GM23338 (cell line): Measurements from ENCODE around the gene GPC6. TPM values are rescaled to one million over a fixed set of nuclear protein-coding genes. Genes with fewer than 3 reads are reported as not detected.

Experiments used
- ATAC-seq: fragments of 200-7000 bp; cut with Tn5 transposase; 3 replicates; pipeline ENCODE4 v1.9.1; 2020
- DNase-seq: peaks from one replicate; pipeline ENCODE4 v3.0.0-alpha.2; 2015; ENCODE audit warnings: low spot score
- H2AFZ ChIP-seq: fragments of 200-600 bp; sonication (generic); 2 replicates; pipeline ENCODE4 v1.8.0; 2016; ENCODE audit warnings: antibody characterized with exemption, mild to moderate bottlenecking, moderate library complexity
- H3F3A ChIP-seq: fragments of 200-600 bp; sonication (generic); replicated peaks from 2 replicates; pipeline ENCODE4 v1.8.0; 2017; ENCODE audit warnings: antibody characterized with exemption, mixed run types, low read depth
- H3K27ac ChIP-seq: fragments of 200-600 bp; sonication (generic); 2 replicates; pipeline ENCODE4 v1.6.1; 2016; ENCODE audit warnings: low read depth
- H3K27me3 ChIP-seq: fragments of 200-600 bp; sonication (generic); 2 replicates; pipeline ENCODE4 v1.8.0; 2016; ENCODE audit warnings: mild to moderate bottlenecking, mixed run types, moderate library complexity; ENCODE audit not compliant: insufficient read depth
- H3K36me3 ChIP-seq: fragments of 200-600 bp; sonication (generic); 2 replicates; pipeline ENCODE4 v1.8.0; 2016; ENCODE audit warnings: mild to moderate bottlenecking; ENCODE audit not compliant: insufficient read depth
- H3K4me1 ChIP-seq: fragments of 200-600 bp; sonication (generic); 2 replicates; pipeline ENCODE4 v1.8.0; 2016; ENCODE audit warnings: mild to moderate bottlenecking, moderate library complexity; ENCODE audit not compliant: insufficient read depth
- H3K4me2 ChIP-seq: fragments of 200-600 bp; sonication (generic); 2 replicates; pipeline ENCODE4 v1.7.1; 2017; ENCODE audit warnings: mixed run types
- H3K4me3 ChIP-seq: fragments of 200-600 bp; sonication (generic); 2 replicates; pipeline ENCODE4 v1.6.1; 2016; ENCODE audit warnings: mixed run types
- H3K79me2 ChIP-seq: fragments of 200-600 bp; sonication (generic); replicated peaks from 2 replicates; pipeline ENCODE4 v1.8.0; 2017; ENCODE audit warnings: mild to moderate bottlenecking; ENCODE audit not compliant: insufficient read depth
- H3K9me2 ChIP-seq: fragments of 200-600 bp; sonication (generic); 2 replicates; pipeline ENCODE4 v1.8.0; 2017; ENCODE audit not compliant: insufficient read depth
- H4K20me1 ChIP-seq: fragments of 200-600 bp; sonication (generic); replicated peaks from 2 replicates; pipeline ENCODE4 v1.8.0; 2017; ENCODE audit warnings: mild to moderate bottlenecking; ENCODE audit not compliant: insufficient read depth
- H3K27ac Mint-ChIP-seq: 2 replicates; pipeline ENCODE4 v1.8.0; 2020; ENCODE audit warnings: inconsistent platforms, mild to moderate bottlenecking, moderate library complexity, mixed read lengths
- H3K27me3 Mint-ChIP-seq: 3 replicates; pipeline ENCODE4 v1.8.0; 2022; ENCODE audit warnings: low read depth, mild to moderate bottlenecking, moderate library complexity, mixed read lengths, inconsistent platforms; ENCODE audit not compliant: insufficient read depth, poor library complexity
- H3K36me3 Mint-ChIP-seq: 3 replicates; pipeline ENCODE4 v1.8.0; 2021; ENCODE audit warnings: low read depth, mild to moderate bottlenecking, inconsistent platforms, moderate library complexity, mixed read lengths
- H3K4me1 Mint-ChIP-seq: 3 replicates; pipeline ENCODE4 v1.8.0; 2020; ENCODE audit warnings: mild to moderate bottlenecking, inconsistent platforms, mixed read lengths
- H3K4me3 Mint-ChIP-seq: 3 replicates; pipeline ENCODE4 v1.8.0; 2021; ENCODE audit warnings: moderate library complexity, mild to moderate bottlenecking, inconsistent platforms, mixed read lengths
- H3K9me3 Mint-ChIP-seq: 3 replicates; pipeline ENCODE4 v1.8.0; 2020; ENCODE audit warnings: moderate library complexity, mild to moderate bottlenecking, inconsistent platforms, mixed read lengths
- CREB1 ChIP-seq: fragments of 250-450 bp; sonication (Bioruptor Pico); IDR thresholded peaks from 2 replicates; pipeline ENCODE4 v1.5.0; 2020; ENCODE audit warnings: low read depth, mild to moderate bottlenecking, moderate library complexity
- EZH2 ChIP-seq: fragments of 200-600 bp; sonication (generic); IDR thresholded peaks from one replicate; pipeline ENCODE4 v1.8.0; 2017; ENCODE audit warnings: antibody characterized with exemption, mild to moderate bottlenecking, low read depth; ENCODE audit not compliant: unreplicated experiment
- EZH2phosphoT487 ChIP-seq: fragments of 200-600 bp; sonication (generic); IDR thresholded peaks from one replicate; pipeline ENCODE4 v1.8.1; 2018; ENCODE audit warnings: antibody characterized with exemption; ENCODE audit not compliant: unreplicated experiment
- JUNB ChIP-seq: IDR thresholded peaks from one replicate; pipeline ENCODE4 v1.6.1; 2016; ENCODE audit warnings: antibody characterized with exemption; ENCODE audit not compliant: unreplicated experiment
- NANOG ChIP-seq: IDR thresholded peaks from 2 replicates; pipeline ENCODE4 v1.6.1; 2016; ENCODE audit warnings: antibody characterized with exemption, borderline replicate concordance
- POLR2AphosphoS5 ChIP-seq: IDR thresholded peaks from 2 replicates; pipeline ENCODE4 v1.6.1; 2016; ENCODE audit warnings: antibody characterized with exemption, low read depth
- STAT1 ChIP-seq: IDR thresholded peaks from one replicate; pipeline ENCODE4 v1.6.1; 2016; ENCODE audit warnings: antibody characterized with exemption; ENCODE audit not compliant: unreplicated experiment
- ZNF114 ChIP-seq: fragments of 250-450 bp; sonication (Bioruptor Pico); IDR thresholded peaks from 2 replicates; pipeline ENCODE4 v1.5.0; 2020; ENCODE audit warnings: mild to moderate bottlenecking, moderate library complexity
- ZNF331 ChIP-seq: fragments of 250-450 bp; sonication (Bioruptor Pico); IDR thresholded peaks from 2 replicates; pipeline ENCODE4 v1.5.0; 2020; ENCODE audit warnings: low read depth, mild to moderate bottlenecking, moderate library complexity
- polyA plus RNA-seq: library from polyadenylated mRNA; unstranded; fragments of >200 nt; fragmentation: Nextera tagmentation; extraction: Ambion mirVana; gene quantifications from 2 replicates; pipeline ENCODE4 v1.2.1, GENCODE V29; 2016
- total RNA-seq: library from RNA; depleted of rRNA; stranded (reverse); fragments of >200 nt; shearing (Covaris generic); gene quantifications from 2 replicates; pipeline ENCODE4 v1.2.3, GENCODE V29; 2014
- TF ChIP-seq, protein P1 (sequence below): fragments of 250-450 bp; sonication (Bioruptor Pico); IDR thresholded peaks from 2 replicates; pipeline ENCODE4 v1.5.0; 2020; ENCODE audit warnings: mild to moderate bottlenecking, moderate library complexity
- TF ChIP-seq, protein P2 (sequence below), 2 experiments: fragments of 200-600 bp in 1 of 2; sonication (generic) in 1 of 2; conservative IDR thresholded peaks; 2 replicates each; pipeline versions ENCODE4 v1.5.1 to v1.6.1; 2016 to 2017; ENCODE audit warnings: antibody characterized with exemption in 2 of 2, low read depth in 2 of 2, mild to moderate bottlenecking in 2 of 2, moderate library complexity in 1 of 2
- TF ChIP-seq, protein P3 (sequence below): IDR thresholded peaks from 2 replicates; pipeline ENCODE4 v1.6.1; 2016; ENCODE audit warnings: antibody characterized with exemption
- TF ChIP-seq, protein P4 (sequence below): IDR thresholded peaks from one replicate; pipeline ENCODE4 v1.6.1; 2018; ENCODE audit warnings: antibody characterized with exemption; ENCODE audit not compliant: unreplicated experiment

Gene GPC6
- total and polyA plus RNA-seq, 2 experiments from 2014 or later = 6.4 to 28.6 TPM

DNA sequence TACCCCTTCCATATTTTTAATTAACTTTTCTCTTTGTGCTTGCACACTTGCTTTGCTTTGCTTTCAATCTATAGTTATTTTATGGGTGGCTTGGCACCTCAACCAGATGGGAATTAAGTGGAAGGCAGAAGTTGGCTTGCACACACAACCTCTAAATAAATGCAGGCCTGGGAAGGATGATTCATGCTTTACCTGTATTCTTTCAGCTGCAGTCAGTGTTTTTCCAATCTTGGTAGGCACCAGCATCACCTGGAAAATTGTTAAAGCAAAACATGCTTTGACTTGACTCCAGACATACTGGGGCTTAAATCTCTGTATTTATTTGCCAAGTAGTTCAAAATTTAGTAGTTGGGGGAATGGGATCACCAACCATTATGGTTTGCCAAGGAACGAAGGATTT lies 543.0 kb downstream of the GPC6 start (continued):
- no peak for TF ChIP-seq POLR2AphosphoS5

DNA sequence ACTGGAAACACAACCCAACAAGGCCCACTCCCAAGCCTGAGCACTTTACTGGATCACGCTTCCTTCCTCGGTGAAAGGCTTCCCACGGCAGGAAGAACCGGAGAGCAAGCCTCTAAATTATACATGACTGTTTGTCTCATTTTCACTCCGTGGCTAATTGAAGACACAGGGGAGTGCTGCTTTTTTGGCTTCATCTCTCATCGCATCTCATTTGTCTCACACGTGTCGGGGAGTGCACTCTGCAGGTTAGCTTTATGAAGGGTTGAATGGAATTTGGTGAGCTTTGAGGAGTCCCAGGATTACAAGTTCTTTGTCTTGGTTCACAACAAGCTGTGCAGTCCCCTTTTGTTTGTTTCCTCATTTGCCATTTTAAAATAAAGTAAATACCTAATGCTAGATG lies 544.6 kb downstream of the GPC6 start:
- Histone ChIP-seq H3K4me3 (no peak overlapping the region), H2AFZ (no peak overlapping the region), H4K20me1 (no peaks in the 10 kb centered on the region), H3K4me2 (no peak overlapping the region), H3K27me3 (no peaks in the 10 kb centered on the region), H3K27ac (no peak overlapping the region), H3K4me1 (no peaks in the 10 kb centered on the region), H3K36me3 (no peaks in the 10 kb centered on the region), H3F3A (no peaks in the 10 kb centered on the region), H3K9me2 (no peaks in the 10 kb centered on the region), H3K79me2 (no peaks in the 10 kb centered on the region)
- ATAC-seq = peak; percentile 77
- Mint-ChIP-seq H3K36me3 (no peaks in the 10 kb centered on the region), H3K4me1 (peaks cover 11% of the 10 kb centered on the region), H3K9me3 (no peaks in the 10 kb centered on the region), H3K4me3 (no peak overlapping the region), H3K27ac (peak overlapping the region; percentile 42; the same call in 1 of the 2 replicates), H3K27me3 (peaks cover 2% of the 10 kb centered on the region)
- TF ChIP-seq NANOG (no peak), POLR2AphosphoS5 (no peak), CREB1 (CRISPR knock-in tag) (no peak), JUNB (no peak), ZNF114 (no peak), STAT1 (no peak), ZNF331 (CRISPR knock-in tag) (no peak), EZH2phosphoT487 (no peak), EZH2 (no peak)
- TF ChIP-seq, protein P1, sequence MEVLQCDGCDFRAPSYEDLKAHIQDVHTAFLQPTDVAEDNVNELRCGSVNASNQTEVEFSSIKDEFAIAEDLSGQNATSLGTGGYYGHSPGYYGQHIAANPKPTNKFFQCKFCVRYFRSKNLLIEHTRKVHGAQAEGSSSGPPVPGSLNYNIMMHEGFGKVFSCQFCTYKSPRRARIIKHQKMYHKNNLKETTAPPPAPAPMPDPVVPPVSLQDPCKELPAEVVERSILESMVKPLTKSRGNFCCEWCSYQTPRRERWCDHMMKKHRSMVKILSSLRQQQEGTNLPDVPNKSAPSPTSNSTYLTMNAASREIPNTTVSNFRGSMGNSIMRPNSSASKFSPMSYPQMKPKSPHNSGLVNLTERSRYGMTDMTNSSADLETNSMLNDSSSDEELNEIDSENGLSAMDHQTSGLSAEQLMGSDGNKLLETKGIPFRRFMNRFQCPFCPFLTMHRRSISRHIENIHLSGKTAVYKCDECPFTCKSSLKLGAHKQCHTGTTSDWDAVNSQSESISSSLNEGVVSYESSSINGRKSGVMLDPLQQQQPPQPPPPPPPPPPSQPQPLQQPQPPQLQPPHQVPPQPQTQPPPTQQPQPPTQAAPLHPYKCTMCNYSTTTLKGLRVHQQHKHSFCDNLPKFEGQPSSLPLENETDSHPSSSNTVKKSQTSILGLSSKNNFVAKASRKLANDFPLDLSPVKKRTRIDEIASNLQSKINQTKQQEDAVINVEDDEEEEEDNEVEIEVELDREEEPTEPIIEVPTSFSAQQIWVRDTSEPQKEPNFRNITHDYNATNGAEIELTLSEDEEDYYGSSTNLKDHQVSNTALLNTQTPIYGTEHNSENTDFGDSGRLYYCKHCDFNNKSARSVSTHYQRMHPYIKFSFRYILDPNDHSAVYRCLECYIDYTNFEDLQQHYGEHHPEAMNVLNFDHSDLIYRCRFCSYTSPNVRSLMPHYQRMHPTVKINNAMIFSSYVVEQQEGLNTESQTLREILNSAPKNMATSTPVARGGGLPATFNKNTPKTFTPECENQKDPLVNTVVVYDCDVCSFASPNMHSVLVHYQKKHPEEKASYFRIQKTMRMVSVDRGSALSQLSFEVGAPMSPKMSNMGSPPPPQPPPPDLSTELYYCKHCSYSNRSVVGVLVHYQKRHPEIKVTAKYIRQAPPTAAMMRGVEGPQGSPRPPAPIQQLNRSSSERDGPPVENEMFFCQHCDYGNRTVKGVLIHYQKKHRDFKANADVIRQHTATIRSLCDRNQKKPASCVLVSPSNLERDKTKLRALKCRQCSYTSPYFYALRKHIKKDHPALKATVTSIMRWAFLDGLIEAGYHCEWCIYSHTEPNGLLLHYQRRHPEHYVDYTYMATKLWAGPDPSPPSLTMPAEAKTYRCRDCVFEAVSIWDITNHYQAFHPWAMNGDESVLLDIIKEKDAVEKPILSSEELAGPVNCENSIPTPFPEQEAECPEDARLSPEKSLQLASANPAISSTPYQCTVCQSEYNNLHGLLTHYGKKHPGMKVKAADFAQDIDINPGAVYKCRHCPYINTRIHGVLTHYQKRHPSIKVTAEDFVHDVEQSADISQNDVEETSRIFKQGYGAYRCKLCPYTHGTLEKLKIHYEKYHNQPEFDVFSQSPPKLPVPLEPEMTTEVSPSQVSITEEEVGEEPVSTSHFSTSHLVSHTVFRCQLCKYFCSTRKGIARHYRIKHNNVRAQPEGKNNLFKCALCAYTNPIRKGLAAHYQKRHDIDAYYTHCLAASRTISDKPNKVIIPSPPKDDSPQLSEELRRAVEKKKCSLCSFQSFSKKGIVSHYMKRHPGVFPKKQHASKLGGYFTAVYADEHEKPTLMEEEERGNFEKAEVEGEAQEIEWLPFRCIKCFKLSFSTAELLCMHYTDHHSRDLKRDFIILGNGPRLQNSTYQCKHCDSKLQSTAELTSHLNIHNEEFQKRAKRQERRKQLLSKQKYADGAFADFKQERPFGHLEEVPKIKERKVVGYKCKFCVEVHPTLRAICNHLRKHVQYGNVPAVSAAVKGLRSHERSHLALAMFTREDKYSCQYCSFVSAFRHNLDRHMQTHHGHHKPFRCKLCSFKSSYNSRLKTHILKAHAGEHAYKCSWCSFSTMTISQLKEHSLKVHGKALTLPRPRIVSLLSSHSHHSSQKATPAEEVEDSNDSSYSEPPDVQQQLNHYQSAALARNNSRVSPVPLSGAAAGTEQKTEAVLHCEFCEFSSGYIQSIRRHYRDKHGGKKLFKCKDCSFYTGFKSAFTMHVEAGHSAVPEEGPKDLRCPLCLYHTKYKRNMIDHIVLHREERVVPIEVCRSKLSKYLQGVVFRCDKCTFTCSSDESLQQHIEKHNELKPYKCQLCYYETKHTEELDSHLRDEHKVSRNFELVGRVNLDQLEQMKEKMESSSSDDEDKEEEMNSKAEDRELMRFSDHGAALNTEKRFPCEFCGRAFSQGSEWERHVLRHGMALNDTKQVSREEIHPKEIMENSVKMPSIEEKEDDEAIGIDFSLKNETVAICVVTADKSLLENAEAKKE = no peak
- TF ChIP-seq, protein P2, sequence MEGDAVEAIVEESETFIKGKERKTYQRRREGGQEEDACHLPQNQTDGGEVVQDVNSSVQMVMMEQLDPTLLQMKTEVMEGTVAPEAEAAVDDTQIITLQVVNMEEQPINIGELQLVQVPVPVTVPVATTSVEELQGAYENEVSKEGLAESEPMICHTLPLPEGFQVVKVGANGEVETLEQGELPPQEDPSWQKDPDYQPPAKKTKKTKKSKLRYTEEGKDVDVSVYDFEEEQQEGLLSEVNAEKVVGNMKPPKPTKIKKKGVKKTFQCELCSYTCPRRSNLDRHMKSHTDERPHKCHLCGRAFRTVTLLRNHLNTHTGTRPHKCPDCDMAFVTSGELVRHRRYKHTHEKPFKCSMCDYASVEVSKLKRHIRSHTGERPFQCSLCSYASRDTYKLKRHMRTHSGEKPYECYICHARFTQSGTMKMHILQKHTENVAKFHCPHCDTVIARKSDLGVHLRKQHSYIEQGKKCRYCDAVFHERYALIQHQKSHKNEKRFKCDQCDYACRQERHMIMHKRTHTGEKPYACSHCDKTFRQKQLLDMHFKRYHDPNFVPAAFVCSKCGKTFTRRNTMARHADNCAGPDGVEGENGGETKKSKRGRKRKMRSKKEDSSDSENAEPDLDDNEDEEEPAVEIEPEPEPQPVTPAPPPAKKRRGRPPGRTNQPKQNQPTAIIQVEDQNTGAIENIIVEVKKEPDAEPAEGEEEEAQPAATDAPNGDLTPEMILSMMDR (conservative IDR thresholded peaks at IDR 0.05; ENCODE audit: low read depth in 2 of 2) = no peak
- TF ChIP-seq, protein P3, sequence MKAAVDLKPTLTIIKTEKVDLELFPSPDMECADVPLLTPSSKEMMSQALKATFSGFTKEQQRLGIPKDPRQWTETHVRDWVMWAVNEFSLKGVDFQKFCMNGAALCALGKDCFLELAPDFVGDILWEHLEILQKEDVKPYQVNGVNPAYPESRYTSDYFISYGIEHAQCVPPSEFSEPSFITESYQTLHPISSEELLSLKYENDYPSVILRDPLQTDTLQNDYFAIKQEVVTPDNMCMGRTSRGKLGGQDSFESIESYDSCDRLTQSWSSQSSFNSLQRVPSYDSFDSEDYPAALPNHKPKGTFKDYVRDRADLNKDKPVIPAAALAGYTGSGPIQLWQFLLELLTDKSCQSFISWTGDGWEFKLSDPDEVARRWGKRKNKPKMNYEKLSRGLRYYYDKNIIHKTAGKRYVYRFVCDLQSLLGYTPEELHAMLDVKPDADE = no peak
- TF ChIP-seq, protein P4, sequence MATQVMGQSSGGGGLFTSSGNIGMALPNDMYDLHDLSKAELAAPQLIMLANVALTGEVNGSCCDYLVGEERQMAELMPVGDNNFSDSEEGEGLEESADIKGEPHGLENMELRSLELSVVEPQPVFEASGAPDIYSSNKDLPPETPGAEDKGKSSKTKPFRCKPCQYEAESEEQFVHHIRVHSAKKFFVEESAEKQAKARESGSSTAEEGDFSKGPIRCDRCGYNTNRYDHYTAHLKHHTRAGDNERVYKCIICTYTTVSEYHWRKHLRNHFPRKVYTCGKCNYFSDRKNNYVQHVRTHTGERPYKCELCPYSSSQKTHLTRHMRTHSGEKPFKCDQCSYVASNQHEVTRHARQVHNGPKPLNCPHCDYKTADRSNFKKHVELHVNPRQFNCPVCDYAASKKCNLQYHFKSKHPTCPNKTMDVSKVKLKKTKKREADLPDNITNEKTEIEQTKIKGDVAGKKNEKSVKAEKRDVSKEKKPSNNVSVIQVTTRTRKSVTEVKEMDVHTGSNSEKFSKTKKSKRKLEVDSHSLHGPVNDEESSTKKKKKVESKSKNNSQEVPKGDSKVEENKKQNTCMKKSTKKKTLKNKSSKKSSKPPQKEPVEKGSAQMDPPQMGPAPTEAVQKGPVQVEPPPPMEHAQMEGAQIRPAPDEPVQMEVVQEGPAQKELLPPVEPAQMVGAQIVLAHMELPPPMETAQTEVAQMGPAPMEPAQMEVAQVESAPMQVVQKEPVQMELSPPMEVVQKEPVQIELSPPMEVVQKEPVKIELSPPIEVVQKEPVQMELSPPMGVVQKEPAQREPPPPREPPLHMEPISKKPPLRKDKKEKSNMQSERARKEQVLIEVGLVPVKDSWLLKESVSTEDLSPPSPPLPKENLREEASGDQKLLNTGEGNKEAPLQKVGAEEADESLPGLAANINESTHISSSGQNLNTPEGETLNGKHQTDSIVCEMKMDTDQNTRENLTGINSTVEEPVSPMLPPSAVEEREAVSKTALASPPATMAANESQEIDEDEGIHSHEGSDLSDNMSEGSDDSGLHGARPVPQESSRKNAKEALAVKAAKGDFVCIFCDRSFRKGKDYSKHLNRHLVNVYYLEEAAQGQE = no peak
- DNase-seq = no peak
